Endothelial cell of umbilical vein (primary cell): Measurements from ENCODE around the gene PCNX4. TPM values are rescaled to one million over a fixed set of nuclear protein-coding genes. Genes with fewer than 3 reads are reported as not detected.

Source experiments
- BruUV-seq: library from RNA; stranded (reverse); fragments of 400-500 nt; replicated peaks from 2 replicates; lab custom pipeline; 2021; lab: Mats Ljungman, UMichigan
- CTCF ChIA-PET: fragments of 300-600, 350-600 bp; sonication (Branson Sonifier 250); formaldehyde crosslinking; loops from one replicate; lab custom pipeline; 2021; ENCODE audit warnings: antibody characterized with exemption, inconsistent platforms; lab: Charles Lee
- POLR2A ChIA-PET: fragments of 300-600, 350-600 bp; sonication (Branson Sonifier 250); formaldehyde crosslinking; loops from one replicate; lab custom pipeline; 2021; ENCODE audit warnings: antibody characterized with exemption, inconsistent platforms; lab: Charles Lee
- DNase-seq: peaks from one replicate; pipeline ENCODE4 v3.0.0-alpha.2; 2011; ENCODE audit warnings: low read depth, low spot score
- FAIRE-seq: peaks from 2 replicates; lab custom pipeline; 2011; peaks lifted over from hg19 to GRCh38; lab: Jason Lieb, UNC
- H2AFZ ChIP-seq: 2 replicates; pipeline ENCODE4 v1.6.0; 2012; ENCODE audit warnings: low read depth, low read length, control low read depth, inconsistent platforms
- H3K27ac ChIP-seq: 2 replicates; pipeline ENCODE4 v1.5.1; 2011; ENCODE audit warnings: low read depth, mild to moderate bottlenecking, control low read depth, low read length, moderate library complexity; ENCODE audit not compliant: insufficient read depth
- H3K27me3 ChIP-seq, 2 experiments: 2 replicates each; pipeline versions ENCODE4 v1.6.0 to v1.6.1; 2011; ENCODE audit warnings: low read length in 2 of 2, mixed read lengths in 1 of 2; ENCODE audit not compliant: control insufficient read depth in 2 of 2, insufficient read depth in 2 of 2
- H3K36me3 ChIP-seq, 2 experiments: 2 replicates in 1 of 2; 3 replicates in 1 of 2; pipeline ENCODE4 v1.5.1; 2011; ENCODE audit warnings: low read length in 2 of 2, mild to moderate bottlenecking in 1 of 2, moderate library complexity in 1 of 2; ENCODE audit not compliant: control insufficient read depth in 2 of 2, insufficient read depth in 2 of 2; ENCODE audit errors: extremely low read depth in 1 of 2
- H3K4me1 ChIP-seq: 3 replicates; pipeline ENCODE4 v1.5.1; 2011; ENCODE audit warnings: mild to moderate bottlenecking, low read length; ENCODE audit not compliant: control insufficient read depth, insufficient read depth; ENCODE audit errors: extremely low read depth
- H3K4me2 ChIP-seq: 2 replicates; pipeline ENCODE4 v1.6.1; 2011; ENCODE audit warnings: low read length, control low read depth, mixed read lengths; ENCODE audit not compliant: insufficient read depth
- H3K4me3 ChIP-seq, 3 experiments: fragments of 200-600 bp in 1 of 3; sonication (generic), shearing (Covaris generic) in 1 of 3; replicated peaks in 1 of 3; 2 replicates each; pipeline ENCODE4 v1.5.1; 2011 to 2016; ENCODE audit warnings: control low read depth in 3 of 3, low read length in 3 of 3, mild to moderate bottlenecking in 2 of 3, inconsistent platforms in 1 of 3, low read depth in 1 of 3, moderate library complexity in 1 of 3; ENCODE audit not compliant: insufficient read depth in 1 of 3
- H3K79me2 ChIP-seq: 2 replicates; pipeline ENCODE4 v1.6.0; 2012; ENCODE audit warnings: low read length, inconsistent platforms; ENCODE audit not compliant: control insufficient read depth, insufficient read depth
- H3K9ac ChIP-seq: replicated peaks from 2 replicates; pipeline ENCODE3; 2011; ENCODE audit warnings: low read length, control low read depth; ENCODE audit not compliant: insufficient read depth; ENCODE audit errors: extremely low read depth
- H3K9me1 ChIP-seq: replicated peaks from 3 replicates; pipeline ENCODE4 v1.6.0; 2011; ENCODE audit warnings: mild to moderate bottlenecking, low read length; ENCODE audit not compliant: control insufficient read depth, insufficient read depth; ENCODE audit errors: extremely low read depth
- H3K9me3 ChIP-seq: replicated peaks from 2 replicates; pipeline ENCODE4 v1.5.1; 2012; ENCODE audit warnings: low read length, inconsistent platforms; ENCODE audit not compliant: control insufficient read depth, insufficient read depth
- H4K20me1 ChIP-seq: replicated peaks from 2 replicates; pipeline ENCODE3; 2011; ENCODE audit warnings: mild to moderate bottlenecking, low read length; ENCODE audit not compliant: control insufficient read depth, insufficient read depth; ENCODE audit errors: extremely low read depth
- EZH2 ChIP-seq: IDR thresholded peaks from 2 replicates; pipeline ENCODE4 v1.6.1; 2012; ENCODE audit warnings: borderline replicate concordance, low read depth, mild to moderate bottlenecking, moderate library complexity, low read length, inconsistent platforms; ENCODE audit not compliant: severe bottlenecking
- FOS ChIP-seq: IDR thresholded peaks from 2 replicates; pipeline ENCODE4 v1.6.1; 2011; ENCODE audit warnings: mild to moderate bottlenecking, low read length, moderate library complexity, borderline replicate concordance; ENCODE audit not compliant: insufficient read depth
- GATA2 ChIP-seq: IDR thresholded peaks from 2 replicates; pipeline ENCODE4 v1.7.0; 2011; ENCODE audit warnings: low read depth, mild to moderate bottlenecking, moderate library complexity, mixed read lengths, low read length; ENCODE audit not compliant: insufficient read length, insufficient read depth
- MYC ChIP-seq: IDR thresholded peaks from one replicate; pipeline ENCODE4 v1.6.1; 2011; ENCODE audit warnings: mild to moderate bottlenecking, low read depth, low read length
- POLR2A ChIP-seq: IDR thresholded peaks from 2 replicates; pipeline ENCODE4 v1.6.1; 2012; ENCODE audit warnings: low read depth, mild to moderate bottlenecking, control low read depth, low read length
- POLR2AphosphoS5 ChIP-seq: IDR thresholded peaks from 2 replicates; pipeline ENCODE4 v1.6.1; 2012; ENCODE audit warnings: low read depth, mild to moderate bottlenecking, control low read depth, low read length, moderate library complexity; ENCODE audit not compliant: insufficient read depth
- dilution Hi-C: fragments of 300-500 bp; cut with MboI; formaldehyde crosslinking; loops from one replicate; pipeline ENCODE4 v1.15.0; 2019; ENCODE audit warnings: low sequenced_read_pairs; ENCODE audit not compliant: extremely low pct_ligation_motif_present
- intact Hi-C: fragments of 100-400 bp; cut with micrococcal nuclease; formaldehyde crosslinking; loops from one replicate; pipeline ENCODE4 v1.10.0; 2022
- polyA plus RNA-seq, 4 experiments: library from polyadenylated mRNA; depleted of rRNA in 3 of 4; stranded (reverse) in 3 of 4; unstranded in 1 of 4; fragments of >200 nt; gene quantifications; 2 replicates each; pipeline versions ENCODE4 v1.2.1 to v1.2.3, GENCODE V29; 2011 to 2012; ENCODE audit warnings: missing spikeins in 1 of 4
- total RNA-seq: library from RNA; stranded (reverse); gene quantifications from 2 replicates; pipeline ENCODE4 v1.2.3, GENCODE V29; 2021
- TF ChIP-seq, protein P1 (sequence below): IDR thresholded peaks from 2 replicates; pipeline ENCODE4 v1.6.1; 2011; ENCODE audit not compliant: insufficient read depth, insufficient read length
- TF ChIP-seq, protein P2 (sequence below), 2 donors: IDR thresholded peaks; 1 replicate in 1 of 2; 2 replicates in 1 of 2; pipeline ENCODE4 v1.5.1; 2011; ENCODE audit warnings: low read length in 2 of 2, mild to moderate bottlenecking in 2 of 2, moderate library complexity in 2 of 2, control low read depth in 1 of 2, inconsistent platforms in 1 of 2, low read depth in 1 of 2; ENCODE audit not compliant: insufficient read depth in 1 of 2; ENCODE audit errors: extremely low read depth in 1 of 2

The PCNX4 gene
- total and polyA plus RNA-seq, 2 donors (not counting 3 experiments of a cell fraction or from before 2014, with no cell fraction given): 35.5 to 51.6 TPM

DNA sequence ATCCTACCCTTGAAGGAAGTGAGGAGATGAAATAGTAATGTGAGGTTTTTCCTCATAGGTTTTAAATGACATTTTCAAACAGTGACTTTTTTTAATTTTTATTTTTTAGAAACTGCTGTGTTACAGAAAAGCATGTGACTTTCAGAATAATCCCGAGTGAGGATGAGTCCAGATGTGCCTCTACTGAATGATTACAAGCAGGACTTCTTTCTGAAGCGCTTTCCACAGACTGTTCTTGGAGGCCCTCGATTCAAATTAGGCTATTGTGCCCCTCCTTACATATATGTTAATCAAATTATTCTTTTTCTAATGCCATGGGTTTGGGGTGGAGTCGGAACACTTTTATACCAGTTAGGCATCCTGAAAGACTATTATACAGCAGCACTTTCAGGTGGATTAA is 15.8 kb downstream of the PCNX4 start:
- Histone ChIP-seq H3K27me3 (no peaks in the 10 kb centered on the region), H3K79me2 (peaks cover 67% of the 10 kb centered on the region), H3K4me1 (no peaks in the 10 kb centered on the region), H2AFZ (no peak overlapping the region), H3K9me3 (no peaks in the 10 kb centered on the region), H3K9me1 (no peaks in the 10 kb centered on the region), H3K4me2 (no peak overlapping the region), H3K27ac (no peak overlapping the region), H3K9ac (no peak overlapping the region), H3K4me3 (no peak overlapping the region), H4K20me1 (no peaks in the 10 kb centered on the region), H3K36me3 (peaks cover 0 to 4% of the 10 kb centered on the region in 2 experiments)
- intact Hi-C loops (no loop called here), dilution Hi-C loops (no loop called here)
- ChIA-PET CTCF (no interaction called here), POLR2A (no interaction called here)
- BruUV-seq: no TSS peak
- TF ChIP-seq FOS (no peak), GATA2 (no peak), MYC (no peak), POLR2A (no peak), POLR2AphosphoS5 (no peak), EZH2 (no peak)
- TF ChIP-seq, protein P1, sequence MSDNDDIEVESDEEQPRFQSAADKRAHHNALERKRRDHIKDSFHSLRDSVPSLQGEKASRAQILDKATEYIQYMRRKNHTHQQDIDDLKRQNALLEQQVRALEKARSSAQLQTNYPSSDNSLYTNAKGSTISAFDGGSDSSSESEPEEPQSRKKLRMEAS: no peak
- TF ChIP-seq, protein P2, sequence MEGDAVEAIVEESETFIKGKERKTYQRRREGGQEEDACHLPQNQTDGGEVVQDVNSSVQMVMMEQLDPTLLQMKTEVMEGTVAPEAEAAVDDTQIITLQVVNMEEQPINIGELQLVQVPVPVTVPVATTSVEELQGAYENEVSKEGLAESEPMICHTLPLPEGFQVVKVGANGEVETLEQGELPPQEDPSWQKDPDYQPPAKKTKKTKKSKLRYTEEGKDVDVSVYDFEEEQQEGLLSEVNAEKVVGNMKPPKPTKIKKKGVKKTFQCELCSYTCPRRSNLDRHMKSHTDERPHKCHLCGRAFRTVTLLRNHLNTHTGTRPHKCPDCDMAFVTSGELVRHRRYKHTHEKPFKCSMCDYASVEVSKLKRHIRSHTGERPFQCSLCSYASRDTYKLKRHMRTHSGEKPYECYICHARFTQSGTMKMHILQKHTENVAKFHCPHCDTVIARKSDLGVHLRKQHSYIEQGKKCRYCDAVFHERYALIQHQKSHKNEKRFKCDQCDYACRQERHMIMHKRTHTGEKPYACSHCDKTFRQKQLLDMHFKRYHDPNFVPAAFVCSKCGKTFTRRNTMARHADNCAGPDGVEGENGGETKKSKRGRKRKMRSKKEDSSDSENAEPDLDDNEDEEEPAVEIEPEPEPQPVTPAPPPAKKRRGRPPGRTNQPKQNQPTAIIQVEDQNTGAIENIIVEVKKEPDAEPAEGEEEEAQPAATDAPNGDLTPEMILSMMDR (IDR thresholded peaks at IDR 0.05; ENCODE audit: extremely low read depth in 1 of 2, insufficient read depth in 1 of 2, low read depth in 1 of 2, low read length in 2 of 2): no peak
- FAIRE-seq (no peak), DNase-seq (no peak)
